Measurements from ENCODE around the gene MAP3K14.

GRCh38 chr17:45292696-45293412, 24.0 kb downstream of the MAP3K14 start:
- TF ChIP-seq CTCF (IDR thresholded peaks at IDR 0.05) (no peak), POLR2A (IDR thresholded peaks at IDR 0.05) (no peak)

All from thyroid gland (tissue), 4 donors.